H9 (cell line): ENCODE measurements around the gene SAMD8. TPM values are rescaled to one million over a fixed set of nuclear protein-coding genes. Genes with fewer than 3 reads are reported as not detected.

Source experiments
- DNase-seq: peaks from one replicate; pipeline ENCODE4 v3.0.0-alpha.2; 2017
- H2AFZ ChIP-seq: one replicate; pipeline ENCODE4 v1.6.1; 2013; ENCODE audit warnings: mild to moderate bottlenecking, low read length, control low read depth, moderate library complexity
- H2AK5ac ChIP-seq: 2 replicates; pipeline ENCODE4 v1.6.1; 2013; ENCODE audit warnings: low read length, control low read depth, mixed read lengths; ENCODE audit not compliant: insufficient read length
- H2BK120ac ChIP-seq: one replicate; pipeline ENCODE4 v1.6.1; 2013; ENCODE audit warnings: low read depth, mild to moderate bottlenecking, low read length, control low read depth, inconsistent platforms; ENCODE audit not compliant: poor library complexity, severe bottlenecking
- H2BK12ac ChIP-seq: 2 replicates; pipeline ENCODE4 v1.6.1; 2013; ENCODE audit warnings: low read length, control low read depth, mixed read lengths, low read depth; ENCODE audit not compliant: insufficient read length
- H2BK15ac ChIP-seq: 2 replicates; pipeline ENCODE4 v1.6.1; 2013; ENCODE audit warnings: low read depth, low read length, control low read depth
- H2BK20ac ChIP-seq: one replicate; pipeline ENCODE4 v1.6.1; 2013; ENCODE audit warnings: low read depth, mild to moderate bottlenecking, low read length, control low read depth, inconsistent platforms; ENCODE audit not compliant: poor library complexity, severe bottlenecking
- H2BK5ac ChIP-seq: 2 replicates; pipeline ENCODE4 v1.6.1; 2013; ENCODE audit warnings: low read length, control low read depth, mixed read lengths; ENCODE audit not compliant: insufficient read length
- H3K14ac ChIP-seq: 2 replicates; pipeline ENCODE4 v1.6.1; 2013; ENCODE audit warnings: low read length, control low read depth; ENCODE audit not compliant: insufficient read depth
- H3K18ac ChIP-seq: 2 replicates; pipeline ENCODE4 v1.6.1; 2013; ENCODE audit warnings: low read depth, mild to moderate bottlenecking, mixed read lengths, low read length, control low read depth; ENCODE audit not compliant: insufficient read length
- H3K23ac ChIP-seq: 2 replicates; pipeline ENCODE4 v1.6.1; 2013; ENCODE audit warnings: low read length, control low read depth, mixed read lengths, low read depth; ENCODE audit not compliant: insufficient read length
- H3K23me2 ChIP-seq: 2 replicates; pipeline ENCODE4 v1.6.1; 2013; ENCODE audit warnings: low read depth, mild to moderate bottlenecking, mixed read lengths, low read length, control low read depth; ENCODE audit not compliant: insufficient read length, poor library complexity, severe bottlenecking
- H3K27ac ChIP-seq: 2 replicates; pipeline ENCODE4 v1.5.1; 2013; ENCODE audit warnings: low read length, control low read depth, mixed read lengths, low read depth; ENCODE audit not compliant: insufficient read length
- H3K27me3 ChIP-seq: 2 replicates; pipeline ENCODE4 v1.6.1; 2013; ENCODE audit warnings: low read length, control low read depth, inconsistent platforms; ENCODE audit not compliant: insufficient read depth
- H3K4ac ChIP-seq: 2 replicates; pipeline ENCODE4 v1.6.1; 2013; ENCODE audit warnings: low read depth, mild to moderate bottlenecking, control low read depth, inconsistent platforms, low read length, moderate library complexity
- H3K4me1 ChIP-seq: 2 replicates; pipeline ENCODE4 v1.6.1; 2013; ENCODE audit warnings: low read length, control low read depth, inconsistent platforms; ENCODE audit not compliant: insufficient read depth
- H3K4me2 ChIP-seq: 2 replicates; pipeline ENCODE4 v1.6.1; 2013; ENCODE audit warnings: low read length, control low read depth, mixed read lengths; ENCODE audit not compliant: insufficient read length, insufficient read depth
- H3K56ac ChIP-seq: 2 replicates; pipeline ENCODE4 v1.6.1; 2013; ENCODE audit warnings: low read depth, mild to moderate bottlenecking, mixed read lengths, low read length, control low read depth; ENCODE audit not compliant: insufficient read length
- H3K79me1 ChIP-seq: 2 replicates; pipeline ENCODE4 v1.6.1; 2013; ENCODE audit warnings: low read depth, mild to moderate bottlenecking, moderate library complexity, low read length, control low read depth, inconsistent platforms; ENCODE audit not compliant: insufficient read depth, poor library complexity, severe bottlenecking
- H3K79me2 ChIP-seq: 2 replicates; pipeline ENCODE4 v1.6.1; 2013; ENCODE audit warnings: low read length, control low read depth, inconsistent platforms; ENCODE audit not compliant: insufficient read depth
- H3K9ac ChIP-seq: 2 replicates; pipeline ENCODE4 v1.6.1; 2013; ENCODE audit warnings: low read length, control low read depth, mixed read lengths; ENCODE audit not compliant: insufficient read length; ENCODE audit errors: extremely low read depth
- H3K9me3 ChIP-seq: one replicate; pipeline ENCODE4 v1.6.1; 2013; ENCODE audit warnings: low read depth, low read length, inconsistent platforms; ENCODE audit not compliant: control insufficient read depth
- H3T11ph ChIP-seq: one replicate; pipeline ENCODE4 v1.6.1; 2013; ENCODE audit warnings: mild to moderate bottlenecking, low read length, control low read depth, inconsistent platforms
- H4K20me1 ChIP-seq: one replicate; pipeline ENCODE4 v1.6.1; 2013; ENCODE audit not compliant: control insufficient read depth, insufficient read length, insufficient read depth
- H4K5ac ChIP-seq: 2 replicates; pipeline ENCODE4 v1.6.1; 2013; ENCODE audit warnings: low read depth, mild to moderate bottlenecking, mixed read lengths, low read length, control low read depth; ENCODE audit not compliant: insufficient read length
- H4K8ac ChIP-seq: replicated peaks from 2 replicates; pipeline ENCODE4 v1.6.1; 2013; ENCODE audit warnings: low read length, control low read depth, mixed read lengths, low read depth; ENCODE audit not compliant: insufficient read length
- H4K91ac ChIP-seq: 2 replicates; pipeline ENCODE4 v1.6.1; 2013; ENCODE audit warnings: low read depth, mild to moderate bottlenecking, moderate library complexity, mixed read lengths, low read length, control low read depth; ENCODE audit not compliant: insufficient read length
- H3K27ac Mint-ChIP-seq, 3 experiments: 2 replicates in 2 of 3; 3 replicates in 1 of 3; pipeline ENCODE4 v1.8.0; 2020 to 2021; ENCODE audit warnings: mixed read lengths in 3 of 3, mild to moderate bottlenecking in 1 of 3, moderate library complexity in 1 of 3
- H3K27me3 Mint-ChIP-seq: 2 replicates; pipeline ENCODE4 v1.8.0; 2021; ENCODE audit warnings: low read depth, mild to moderate bottlenecking, moderate library complexity, mixed read lengths
- H3K36me3 Mint-ChIP-seq, 3 experiments: 2 replicates in 2 of 3; 3 replicates in 1 of 3; pipeline ENCODE4 v1.8.0; 2020 to 2021; ENCODE audit warnings: low read depth in 3 of 3, mixed read lengths in 3 of 3; ENCODE audit not compliant: insufficient read depth in 1 of 3
- H3K4me1 Mint-ChIP-seq, 2 experiments: 2 replicates each; pipeline ENCODE4 v1.8.0; 2020; ENCODE audit warnings: mixed read lengths in 2 of 2
- H3K4me3 Mint-ChIP-seq, 2 experiments: 2 replicates in 1 of 2; 3 replicates in 1 of 2; pipeline ENCODE4 v1.8.0; 2020 to 2021; ENCODE audit warnings: mild to moderate bottlenecking in 2 of 2, mixed read lengths in 2 of 2, moderate library complexity in 1 of 2
- H3K9me3 Mint-ChIP-seq, 2 experiments: 2 replicates in 1 of 2; 3 replicates in 1 of 2; pipeline ENCODE4 v1.8.0; 2020; ENCODE audit warnings: mild to moderate bottlenecking in 2 of 2, mixed read lengths in 2 of 2, moderate library complexity in 1 of 2
- CTCF ChIP-seq: fragments of 200-600 bp; sonication (generic); conservative IDR thresholded peaks from 3 replicates; pipeline ENCODE4 v1.8.0; 2021; ENCODE audit warnings: antibody characterized with exemption, mild to moderate bottlenecking
- WGBS: extraction: QIAGEN DNeasy Blood & Tissue Kit; methylation state at CpG from one replicate; pipeline ENCODE4 v1.1.7; 2013; ENCODE audit warnings: missing lambda C conversion rate, low lambda C conversion rate, mixed read lengths; ENCODE audit not compliant: insufficient read length; ENCODE audit errors: extremely low coverage; 5-methylcytosine and 5-hydroxymethylcytosine counted together
- total RNA-seq: library from RNA; stranded (reverse); gene quantifications from 2 replicates; pipeline ENCODE4 v1.2.1, GENCODE V29; 2021

The SAMD8 gene
- total RNA-seq, 1 experiment from 2014 or later, result 18.8 TPM

- Histone ChIP-seq H3K56ac (no peak overlapping the region), H3K18ac (no peak overlapping the region), H2BK15ac (no peak overlapping the region), H3K4ac (no peak overlapping the region), H3K27me3 (no peaks in the 10 kb centered on the region), H2AFZ (no peak overlapping the region), H4K91ac (no peak overlapping the region), H2BK5ac (no peak overlapping the region), H2BK12ac (no peak overlapping the region), H3K9ac (no peak overlapping the region), H2BK20ac (no peak overlapping the region), H4K20me1 (no peaks in the 10 kb centered on the region), H2BK120ac (no peak overlapping the region), H3K27ac (no peak overlapping the region), H3K14ac (no peak overlapping the region), H3K9me3 (no peaks in the 10 kb centered on the region), H3K4me2 (no peak overlapping the region), H3T11ph (no peak overlapping the region), H4K8ac (no peak overlapping the region), H3K4me1 (peaks cover 6% of the 10 kb centered on the region; the same call in 1 of the 2 replicates), H4K5ac (no peak overlapping the region), H3K23me2 (no peaks in the 10 kb centered on the region), H3K23ac (no peak overlapping the region), H3K79me2 (no peaks in the 10 kb centered on the region), H3K79me1 (no peaks in the 10 kb centered on the region), H2AK5ac (no peak overlapping the region)
- no peak overlapping the region for H3K4me3 Mint-ChIP-seq
- TF ChIP-seq CTCF, result no peak
- no peaks in the 10 kb centered on the region; a peak in 1 of 5 replicates for H3K9me3 Mint-ChIP-seq
- peaks cover 31 to 34% of the 10 kb centered on the region in 2 experiments for H3K4me1 Mint-ChIP-seq
- no peaks in the 10 kb centered on the region for H3K36me3 Mint-ChIP-seq
- no peak for DNase-seq
- no peak overlapping the region for H3K27ac Mint-ChIP-seq
- no CpG with 5 or more reads among the region's 6 CpGs for WGBS
- no peaks in the 10 kb centered on the region for H3K27me3 Mint-ChIP-seq
Measured at GRCh38 chr10:75089634-75090033, 21.8 kb upstream of the SAMD8 start.
